ENCODE measurements around the gene PELI2.

PELI2 gene

GRCh38 chr14:56290195-56290594 is 172.0 kb downstream of the PELI2 start:
- no peak for ATAC-seq
- TF ChIP-seq BACH2 (CRISPR knock-in tag; IDR thresholded peaks at IDR 0.05; ENCODE audit: borderline replicate concordance) = no peak
- no peak for TF ChIP-seq RARB (CRISPR knock-in tag; IDR thresholded peaks at IDR 0.05)
- no peak for TF ChIP-seq ISL1 (CRISPR knock-in tag; IDR thresholded peaks at IDR 0.05)
- TF ChIP-seq TSHZ2 (CRISPR knock-in tag; IDR thresholded peaks at IDR 0.05) = no peak
- TF ChIP-seq OSR1 (CRISPR knock-in tag; IDR thresholded peaks at IDR 0.05) = no peak
- TF ChIP-seq PATZ1 (CRISPR knock-in tag; IDR thresholded peaks at IDR 0.05; ENCODE audit: borderline replicate concordance) = no peak
- TF ChIP-seq POU6F1 (CRISPR knock-in tag; IDR thresholded peaks at IDR 0.05; ENCODE audit: borderline replicate concordance, low read depth) = no peak

GRCh38 chr14:56292970-56293369 is 174.8 kb downstream of the PELI2 start:
- no peak for TF ChIP-seq ZNF70 (CRISPR knock-in tag; IDR thresholded peaks at IDR 0.05)
- no peak for ATAC-seq

- TF ChIP-seq ZNF70 (CRISPR knock-in tag; IDR thresholded peaks at IDR 0.05) = no peak
- TF ChIP-seq CSRNP3 (CRISPR knock-in tag; IDR thresholded peaks at IDR 0.05) = no peak
- no peak for ATAC-seq
Observed at GRCh38 chr14:56293506-56293905, 175.3 kb downstream of the PELI2 start.

GRCh38 chr14:56294128-56294527 is 175.9 kb downstream of the PELI2 start:
- TF ChIP-seq OSR1 (CRISPR knock-in tag; IDR thresholded peaks at IDR 0.05) (no peak), ESRRG (CRISPR knock-in tag; IDR thresholded peaks at IDR 0.05) (no peak), TCF4 (CRISPR knock-in tag; IDR thresholded peaks at IDR 0.05; ENCODE audit: borderline replicate concordance) (no peak), TOX (CRISPR knock-in tag; IDR thresholded peaks at IDR 0.05; ENCODE audit: borderline replicate concordance) (no peak)
- ATAC-seq = peak; percentile 55; the same call in 1 of the 3 replicates

- TF ChIP-seq PATZ1 (CRISPR knock-in tag; IDR thresholded peaks at IDR 0.05; ENCODE audit: borderline replicate concordance) (no peak), PPARA (CRISPR knock-in tag; IDR thresholded peaks at IDR 0.05; ENCODE audit: borderline replicate concordance) (no peak), ZFP3 (CRISPR knock-in tag; IDR thresholded peaks at IDR 0.05) (no peak), ZC3H10 (CRISPR knock-in tag; IDR thresholded peaks at IDR 0.05) (no peak), ESRRG (CRISPR knock-in tag; IDR thresholded peaks at IDR 0.05) (no peak), TOX (CRISPR knock-in tag; IDR thresholded peaks at IDR 0.05; ENCODE audit: borderline replicate concordance) (no peak), ARNTL (CRISPR knock-in tag; IDR thresholded peaks at IDR 0.05; ENCODE audit: borderline replicate concordance, low read depth) (no peak), ZNF70 (CRISPR knock-in tag; IDR thresholded peaks at IDR 0.05) (no peak), CREB5 (CRISPR knock-in tag; IDR thresholded peaks at IDR 0.05; ENCODE audit: low read depth) (no peak), SNAI2 (CRISPR knock-in tag; IDR thresholded peaks at IDR 0.05) (no peak)
- no peak for ATAC-seq
Observed at GRCh38 chr14:56295743-56296142, 177.5 kb downstream of the PELI2 start.

Measured in SK-N-SH treated with all-trans-retinoic acid at 6 μM for 48 hours (cell line).